HG03139 (cell line): Measurements from ENCODE around the gene ADAMTS14.
"Not testable (repeated sequence)": the region's sequence is repeated elsewhere in the genome, so short reads cannot be mapped to it uniquely, and the experiment has no call there.

Source experiments
- ATAC-seq: cut with Tn5 transposase; IDR thresholded peaks from one replicate; pipeline ENCODE4 v1.9.1; 2021; ENCODE audit not compliant: unreplicated experiment

ADAMTS14 gene, protein sequence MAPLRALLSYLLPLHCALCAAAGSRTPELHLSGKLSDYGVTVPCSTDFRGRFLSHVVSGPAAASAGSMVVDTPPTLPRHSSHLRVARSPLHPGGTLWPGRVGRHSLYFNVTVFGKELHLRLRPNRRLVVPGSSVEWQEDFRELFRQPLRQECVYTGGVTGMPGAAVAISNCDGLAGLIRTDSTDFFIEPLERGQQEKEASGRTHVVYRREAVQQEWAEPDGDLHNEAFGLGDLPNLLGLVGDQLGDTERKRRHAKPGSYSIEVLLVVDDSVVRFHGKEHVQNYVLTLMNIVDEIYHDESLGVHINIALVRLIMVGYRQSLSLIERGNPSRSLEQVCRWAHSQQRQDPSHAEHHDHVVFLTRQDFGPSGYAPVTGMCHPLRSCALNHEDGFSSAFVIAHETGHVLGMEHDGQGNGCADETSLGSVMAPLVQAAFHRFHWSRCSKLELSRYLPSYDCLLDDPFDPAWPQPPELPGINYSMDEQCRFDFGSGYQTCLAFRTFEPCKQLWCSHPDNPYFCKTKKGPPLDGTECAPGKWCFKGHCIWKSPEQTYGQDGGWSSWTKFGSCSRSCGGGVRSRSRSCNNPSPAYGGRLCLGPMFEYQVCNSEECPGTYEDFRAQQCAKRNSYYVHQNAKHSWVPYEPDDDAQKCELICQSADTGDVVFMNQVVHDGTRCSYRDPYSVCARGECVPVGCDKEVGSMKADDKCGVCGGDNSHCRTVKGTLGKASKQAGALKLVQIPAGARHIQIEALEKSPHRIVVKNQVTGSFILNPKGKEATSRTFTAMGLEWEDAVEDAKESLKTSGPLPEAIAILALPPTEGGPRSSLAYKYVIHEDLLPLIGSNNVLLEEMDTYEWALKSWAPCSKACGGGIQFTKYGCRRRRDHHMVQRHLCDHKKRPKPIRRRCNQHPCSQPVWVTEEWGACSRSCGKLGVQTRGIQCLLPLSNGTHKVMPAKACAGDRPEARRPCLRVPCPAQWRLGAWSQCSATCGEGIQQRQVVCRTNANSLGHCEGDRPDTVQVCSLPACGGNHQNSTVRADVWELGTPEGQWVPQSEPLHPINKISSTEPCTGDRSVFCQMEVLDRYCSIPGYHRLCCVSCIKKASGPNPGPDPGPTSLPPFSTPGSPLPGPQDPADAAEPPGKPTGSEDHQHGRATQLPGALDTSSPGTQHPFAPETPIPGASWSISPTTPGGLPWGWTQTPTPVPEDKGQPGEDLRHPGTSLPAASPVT

DNA sequence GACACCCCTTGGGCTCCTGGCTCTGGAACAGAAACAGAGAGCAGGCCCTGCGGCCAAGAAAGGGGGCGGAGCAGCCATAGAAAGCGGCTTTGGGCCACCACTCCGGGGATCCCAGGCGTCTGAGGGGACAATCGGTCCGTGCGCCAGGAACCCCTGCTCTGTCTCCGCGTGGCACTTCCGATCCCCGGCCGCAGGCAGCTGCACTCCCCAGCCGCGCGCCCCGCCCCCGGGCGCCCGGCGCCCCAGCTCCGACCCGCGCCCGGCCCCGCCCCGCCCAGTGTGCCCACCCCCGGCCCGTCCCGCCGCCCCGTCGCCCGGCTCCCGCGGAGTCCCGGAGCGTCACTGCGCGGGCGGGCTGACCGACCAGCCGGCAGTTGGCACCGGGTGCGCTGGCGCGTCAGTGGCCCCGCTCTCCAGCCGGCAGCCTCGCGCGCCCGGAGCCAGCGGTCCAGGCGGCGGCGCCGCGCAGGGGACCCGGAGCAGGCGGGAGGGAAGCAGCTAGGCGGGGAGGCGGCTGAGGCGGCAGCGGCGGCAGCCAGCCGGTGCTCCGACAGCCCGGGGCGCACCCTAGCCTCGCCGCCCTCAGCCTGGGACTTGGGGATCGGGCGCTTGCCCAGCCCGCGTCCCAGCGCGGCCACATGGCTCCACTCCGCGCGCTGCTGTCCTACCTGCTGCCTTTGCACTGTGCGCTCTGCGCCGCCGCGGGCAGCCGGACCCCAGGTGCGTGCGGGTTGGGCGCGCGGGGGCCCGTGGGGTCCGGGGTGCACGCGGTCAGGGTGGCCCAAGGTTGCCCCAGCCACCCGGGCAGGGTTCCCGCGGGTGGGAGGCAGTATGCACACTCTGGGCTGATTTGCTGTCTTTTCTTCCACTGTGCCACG is at the start of gene ADAMTS14:
ADAMTS14 (plus strand) TSS at position 342 of the 878 bp plus-strand sequence; CDS start at position 639, 297 bp downstream.
- ATAC-seq = no peak

DNA sequence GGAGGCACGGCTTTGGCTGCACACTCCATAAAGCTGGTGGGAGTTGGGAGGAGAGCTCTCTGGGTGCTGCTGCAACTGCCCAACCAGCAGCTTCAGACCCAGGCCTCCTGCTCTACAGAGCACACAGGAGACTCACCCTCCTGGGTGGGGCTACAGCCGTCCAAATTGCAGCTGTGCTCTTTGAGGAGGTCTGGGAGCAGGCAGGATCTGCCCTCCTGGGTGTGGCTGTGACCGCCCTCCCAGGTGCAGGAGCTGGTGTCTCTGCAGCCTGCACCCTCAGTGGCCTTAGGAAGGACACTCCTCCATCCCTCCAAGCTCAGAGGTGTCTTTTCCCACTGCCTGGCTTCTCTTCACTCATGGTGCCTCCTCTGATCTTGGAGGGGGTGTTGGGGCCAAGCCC is 49.8 kb upstream of the ADAMTS14 start:
- ATAC-seq = no peak

DNA sequence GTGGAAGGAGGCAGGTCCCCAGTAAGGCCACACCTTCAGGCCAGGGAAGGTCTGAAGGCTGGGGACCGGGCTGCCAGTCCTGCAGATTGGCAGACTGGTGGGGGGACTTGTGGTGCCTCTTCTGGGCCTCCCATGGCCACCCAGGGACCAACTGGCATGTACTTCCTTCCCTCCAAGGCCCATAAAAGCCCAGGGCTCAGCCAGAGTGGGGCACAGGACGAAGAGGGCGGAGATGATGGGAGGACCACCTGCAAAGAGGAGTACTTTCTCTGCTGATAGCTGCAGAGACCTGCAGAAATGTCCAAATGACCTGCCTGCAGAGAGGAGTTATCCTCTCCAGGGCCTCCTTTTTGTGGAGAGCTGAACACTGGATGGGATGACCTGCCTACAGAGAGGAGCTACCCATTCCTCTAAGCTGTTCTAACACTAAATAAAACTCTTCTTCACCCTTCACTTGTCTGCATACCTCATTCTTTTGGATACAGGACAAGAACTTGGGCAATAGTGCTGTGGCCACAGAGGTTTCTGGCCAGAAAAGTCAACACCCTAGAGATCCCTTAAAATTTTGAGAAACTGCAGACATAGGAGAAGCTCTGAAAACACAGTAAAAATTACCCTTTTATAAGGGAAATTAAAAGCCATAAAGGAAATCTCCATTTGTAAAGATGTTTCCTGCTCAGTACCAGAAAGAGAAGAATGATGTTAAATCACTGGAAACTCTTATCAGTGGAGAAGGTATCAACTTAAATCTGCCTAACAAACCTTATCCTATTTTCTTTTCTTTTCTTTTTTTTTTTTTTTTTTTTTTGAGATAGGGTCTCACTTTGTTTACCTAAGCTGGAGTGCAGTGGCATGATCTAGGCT is 49.1 kb upstream of the ADAMTS14 start:
- no peak for ATAC-seq

DNA sequence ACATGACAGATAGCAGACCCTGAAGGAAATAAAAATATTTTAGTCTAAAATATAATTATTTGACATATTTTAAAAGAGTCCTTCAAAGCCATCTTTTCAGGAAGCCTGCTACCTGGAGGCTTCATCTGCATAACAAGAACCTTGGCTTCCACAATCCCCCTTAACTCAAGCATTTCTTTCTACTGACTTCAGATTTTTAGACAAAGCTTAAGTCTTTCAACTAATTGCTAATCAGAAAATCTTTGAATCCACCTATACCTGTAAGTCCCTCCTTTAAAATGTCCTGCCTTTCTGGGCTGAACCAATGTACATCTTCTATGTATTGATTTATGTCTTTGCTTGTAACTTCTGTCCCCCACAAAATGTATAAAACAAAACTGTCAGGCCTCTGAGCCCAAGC is 46.2 kb upstream of the ADAMTS14 start:
- ATAC-seq = no peak

DNA sequence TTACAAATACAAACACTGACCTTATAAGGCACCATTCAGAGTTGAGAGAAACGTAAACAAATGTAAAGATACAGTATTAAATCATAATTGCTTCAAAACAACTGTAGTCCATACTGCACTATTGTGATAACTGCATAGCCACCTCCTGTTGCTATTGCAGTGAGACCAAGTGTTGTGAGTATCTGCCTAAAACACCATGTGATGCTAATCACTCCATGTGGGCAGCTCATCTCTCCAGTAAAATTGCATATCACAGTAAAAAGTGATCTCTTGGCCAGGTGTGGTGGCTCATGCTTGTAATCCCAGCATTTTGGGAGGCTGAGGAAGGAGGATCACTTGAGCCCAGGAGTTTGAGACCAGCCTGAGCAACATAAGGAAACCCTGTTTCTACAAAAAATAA is 43.0 kb upstream of the ADAMTS14 start:
- ATAC-seq = no peak

DNA sequence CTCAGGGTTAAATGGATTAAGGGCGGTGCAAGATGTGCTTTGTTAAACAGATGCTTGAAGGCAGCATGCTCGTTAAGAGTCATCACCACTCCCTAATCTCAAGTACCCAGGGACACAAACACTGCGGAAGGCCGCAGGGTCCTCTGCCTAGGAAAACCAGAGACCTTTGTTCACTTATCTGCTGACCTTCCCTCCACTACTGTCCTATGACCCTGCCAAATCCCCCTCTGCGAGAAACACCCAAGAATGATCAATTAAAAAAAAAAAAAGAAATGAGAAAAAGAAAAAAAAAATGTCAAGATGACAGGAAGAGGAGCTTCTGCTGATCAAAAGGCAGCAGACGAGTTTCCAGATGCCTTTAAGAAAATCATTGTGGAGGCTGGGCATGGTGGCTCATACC is 40.6 kb upstream of the ADAMTS14 start:
- ATAC-seq = not testable (repeated sequence)

DNA sequence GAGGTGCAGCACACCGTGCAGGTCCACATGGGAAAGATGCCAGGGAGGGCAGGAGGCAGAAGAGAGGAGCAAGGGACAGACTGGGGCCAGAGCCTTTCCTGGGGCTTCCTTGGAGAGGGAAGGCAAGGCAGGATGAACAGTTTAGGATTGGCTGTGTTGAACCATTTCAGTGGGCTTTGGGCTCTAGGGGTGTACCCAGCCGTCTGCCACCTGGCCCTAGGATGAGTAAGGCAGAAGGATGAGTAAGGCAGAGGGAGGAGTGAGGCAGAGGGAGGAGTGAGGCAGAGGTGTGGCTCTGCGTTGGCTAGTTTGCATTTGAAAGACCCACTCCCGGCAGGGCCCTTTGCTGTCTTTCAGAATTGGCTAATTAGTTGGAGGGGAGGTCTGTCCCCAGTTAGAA is 38.3 kb upstream of the ADAMTS14 start:
- no peak for ATAC-seq

DNA sequence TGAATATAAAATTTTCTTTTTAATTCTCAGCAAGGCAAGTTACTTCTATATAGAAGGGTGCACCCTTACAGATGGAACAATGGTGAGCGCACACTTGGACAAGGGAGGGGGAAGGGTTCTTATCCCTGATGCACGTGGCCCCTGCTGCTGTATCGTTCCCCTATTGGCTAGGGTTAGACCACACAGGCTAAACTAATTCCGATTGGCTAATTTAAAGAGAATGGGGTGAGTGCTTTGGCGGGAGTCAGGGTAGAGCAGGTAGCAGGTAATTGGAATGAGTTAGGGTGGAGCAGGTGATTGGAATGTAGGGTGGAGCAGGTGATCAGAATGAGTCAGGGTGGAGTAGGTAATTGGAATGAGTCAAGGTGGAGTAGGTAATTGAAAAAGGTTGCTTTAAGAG is 37.8 kb upstream of the ADAMTS14 start:
- ATAC-seq = not testable (repeated sequence)

DNA sequence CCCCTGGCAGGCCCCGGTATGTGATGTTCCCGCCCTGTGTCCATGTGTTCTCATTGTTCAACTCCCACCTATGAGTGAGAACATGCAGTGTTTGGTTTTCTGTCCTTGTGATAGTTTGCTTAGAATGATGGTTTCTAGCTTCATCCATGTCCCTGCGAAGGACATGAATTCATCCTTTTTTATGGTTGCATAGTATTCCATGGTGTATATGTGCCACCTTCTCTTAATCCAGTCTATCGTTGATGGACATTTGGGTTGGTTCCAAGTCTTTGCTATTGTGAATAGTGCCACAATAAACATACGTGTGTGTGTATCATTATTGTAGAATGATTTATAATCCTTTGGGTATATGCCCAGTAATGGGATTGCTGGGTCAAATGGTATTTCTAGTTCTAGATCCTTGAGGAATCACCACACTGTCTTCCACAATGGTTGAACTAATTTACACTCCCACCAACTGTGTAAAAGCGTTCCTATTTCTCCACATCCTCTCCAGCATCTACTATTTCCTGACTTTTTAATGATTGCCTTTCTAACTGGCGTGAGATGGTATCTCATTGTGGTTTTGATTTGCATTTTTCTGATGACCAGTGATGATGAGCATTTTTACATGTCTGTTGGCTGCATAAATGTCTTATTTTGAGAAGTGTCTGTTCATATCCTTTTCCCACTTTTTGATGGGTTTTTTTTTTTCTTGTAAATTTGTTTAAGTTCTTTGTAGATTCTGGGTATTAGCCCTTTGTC is 32.5 kb upstream of the ADAMTS14 start:
- ATAC-seq = not testable (repeated sequence)

DNA sequence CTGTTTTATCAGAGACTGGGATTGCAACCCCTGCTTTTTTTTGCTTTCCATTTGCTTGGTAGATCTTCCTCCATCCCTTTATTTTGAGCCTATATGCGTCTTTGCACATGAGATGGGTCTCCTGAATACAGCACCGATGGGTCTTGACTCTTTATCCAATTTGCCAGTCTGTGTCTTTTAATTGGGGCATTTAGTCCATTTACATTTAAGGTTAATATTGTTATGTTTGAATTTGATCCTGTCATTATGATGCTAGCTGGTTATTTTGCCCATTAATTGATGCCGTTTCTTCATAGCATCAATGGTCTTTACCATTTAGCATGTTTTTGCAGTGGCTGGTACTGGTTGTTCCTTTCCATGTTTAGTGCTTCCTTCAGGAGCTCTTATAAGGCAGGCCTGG is 29.0 kb upstream of the ADAMTS14 start:
- ATAC-seq = not testable (repeated sequence)

DNA sequence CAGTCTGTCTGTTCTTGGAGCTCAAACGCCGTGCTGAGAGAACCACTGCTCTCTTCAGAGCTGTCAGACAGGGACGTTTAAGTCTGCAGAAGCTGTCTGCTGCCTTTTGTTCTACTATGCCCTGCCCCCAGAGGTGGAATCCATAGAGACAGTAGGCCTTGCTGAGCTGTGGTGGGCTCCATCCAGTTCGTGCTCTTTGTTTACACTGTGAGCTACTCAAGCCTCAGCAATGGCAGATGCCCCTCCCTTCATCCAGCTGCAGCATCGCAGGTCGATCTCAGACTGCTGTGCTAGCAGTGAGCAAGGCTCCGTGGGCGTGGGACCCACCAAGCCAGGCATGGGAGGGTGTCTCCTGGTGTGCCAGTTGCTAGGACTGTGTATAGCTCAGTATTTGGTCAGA is 27.3 kb upstream of the ADAMTS14 start:
- not testable (repeated sequence) for ATAC-seq

DNA sequence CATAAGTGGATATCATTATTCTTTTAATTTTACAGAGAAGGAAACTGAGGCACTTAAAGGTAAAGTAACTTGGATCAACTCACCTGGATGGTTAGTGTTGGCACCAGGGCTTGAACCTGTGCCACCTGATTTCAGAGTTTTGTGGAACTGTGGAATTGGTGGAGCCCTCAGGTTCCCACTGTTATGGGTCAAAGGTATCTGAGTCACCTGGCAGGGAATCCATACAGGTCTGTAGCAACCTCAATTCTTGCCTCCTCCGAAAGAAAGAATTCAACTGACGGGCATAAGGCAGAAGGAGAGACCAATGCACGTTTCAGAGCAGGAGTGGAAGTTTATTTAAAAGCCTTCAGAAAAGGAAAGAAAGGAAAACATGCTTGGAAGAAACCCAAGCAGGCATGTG is 25.2 kb upstream of the ADAMTS14 start:
- ATAC-seq = no peak

DNA sequence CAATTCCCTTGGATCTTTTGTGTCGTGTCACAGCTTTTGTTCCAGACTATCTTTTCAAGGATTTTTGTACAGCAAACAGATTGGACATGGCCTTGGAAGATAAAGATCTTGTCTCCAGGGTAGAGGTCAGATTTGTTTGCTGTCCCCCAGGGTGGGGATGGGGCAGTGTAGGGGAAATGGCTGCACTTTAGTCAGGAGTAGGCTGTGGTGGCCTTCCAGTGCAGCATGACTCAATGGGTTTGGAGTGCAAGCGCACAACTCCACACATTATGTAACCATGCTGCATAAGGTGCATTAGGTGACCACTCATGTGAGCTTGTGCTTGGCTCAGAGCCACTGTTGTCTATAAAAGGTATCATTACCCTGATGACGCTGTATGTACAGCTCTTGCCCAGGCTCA is 23.9 kb upstream of the ADAMTS14 start:
- no peak for ATAC-seq

DNA sequence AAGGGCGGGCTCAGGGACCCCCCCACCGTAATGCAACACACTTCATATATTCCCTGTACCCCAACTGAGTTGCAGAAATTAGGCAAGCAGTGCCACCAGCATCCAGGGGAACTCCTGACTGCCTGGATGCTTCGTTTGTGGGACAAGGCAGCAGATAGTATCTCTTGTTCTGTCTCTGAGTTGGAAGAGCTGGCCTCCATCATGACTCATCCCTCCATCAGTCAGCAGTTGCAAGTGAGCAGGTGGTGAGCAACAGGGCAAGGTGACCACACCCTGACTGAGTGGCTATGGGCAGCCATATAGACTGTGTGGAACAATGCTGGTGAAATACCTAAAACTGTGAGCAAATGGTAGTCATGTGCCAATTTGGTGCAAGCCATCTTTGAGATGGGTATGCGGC is 22.8 kb upstream of the ADAMTS14 start:
- no peak for ATAC-seq

DNA sequence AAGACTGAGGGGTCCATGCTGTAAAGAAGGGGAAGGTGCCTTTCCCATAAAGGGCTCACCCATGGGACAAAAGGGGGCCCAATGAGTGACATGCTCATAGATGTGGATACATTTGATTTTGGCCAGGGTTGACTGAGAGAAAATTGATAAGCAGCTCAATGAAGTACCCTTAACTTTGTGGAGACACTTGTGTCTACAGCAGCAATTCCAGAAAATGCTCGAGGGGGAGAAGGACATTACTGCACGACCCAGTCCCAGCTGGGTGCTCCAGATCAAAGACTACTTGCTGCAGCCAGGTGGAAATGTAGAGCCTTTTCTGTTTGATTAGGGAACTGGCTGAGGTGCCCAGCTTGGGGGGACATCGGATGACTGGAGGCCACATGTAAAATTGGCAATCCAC is 22.2 kb upstream of the ADAMTS14 start:
- ATAC-seq = no peak

DNA sequence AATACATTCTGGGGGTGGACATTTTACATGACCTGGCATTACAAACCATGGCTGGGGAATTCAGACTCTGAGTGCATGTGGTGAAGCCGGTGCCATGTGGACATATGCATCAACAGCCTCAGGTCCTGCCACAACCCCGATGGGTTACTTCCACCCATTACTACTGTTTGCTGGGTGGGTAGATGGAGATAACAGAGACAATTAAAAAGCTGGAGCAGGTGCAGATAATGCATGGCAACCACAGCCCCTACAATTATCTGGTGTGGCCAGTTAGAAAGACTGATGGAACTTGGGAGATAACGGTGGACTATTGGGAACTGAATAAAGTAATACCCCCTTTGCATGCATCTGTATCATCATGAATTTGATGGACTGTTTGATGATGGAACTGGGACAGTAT is 21.6 kb upstream of the ADAMTS14 start:
- no peak for ATAC-seq

DNA sequence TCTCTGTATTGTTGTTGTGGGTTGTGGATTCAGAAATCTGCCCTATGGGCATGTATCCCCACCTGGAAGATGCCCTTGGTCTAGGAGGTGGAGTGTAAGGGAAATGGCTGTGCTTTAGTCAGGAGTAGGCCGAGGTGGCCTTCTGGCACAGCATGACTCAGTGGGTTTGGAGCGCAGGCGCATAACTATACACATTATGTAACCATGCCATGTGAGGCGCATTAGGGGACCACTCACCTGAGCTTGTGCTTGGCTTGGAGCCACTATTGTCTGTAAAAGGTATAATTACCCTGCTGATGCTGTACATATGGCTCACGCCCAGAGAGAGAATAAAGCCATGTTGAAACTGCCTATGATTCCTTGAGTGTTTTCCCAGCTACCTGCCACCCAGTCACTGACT is 20.6 kb upstream of the ADAMTS14 start:
- ATAC-seq = no peak

DNA sequence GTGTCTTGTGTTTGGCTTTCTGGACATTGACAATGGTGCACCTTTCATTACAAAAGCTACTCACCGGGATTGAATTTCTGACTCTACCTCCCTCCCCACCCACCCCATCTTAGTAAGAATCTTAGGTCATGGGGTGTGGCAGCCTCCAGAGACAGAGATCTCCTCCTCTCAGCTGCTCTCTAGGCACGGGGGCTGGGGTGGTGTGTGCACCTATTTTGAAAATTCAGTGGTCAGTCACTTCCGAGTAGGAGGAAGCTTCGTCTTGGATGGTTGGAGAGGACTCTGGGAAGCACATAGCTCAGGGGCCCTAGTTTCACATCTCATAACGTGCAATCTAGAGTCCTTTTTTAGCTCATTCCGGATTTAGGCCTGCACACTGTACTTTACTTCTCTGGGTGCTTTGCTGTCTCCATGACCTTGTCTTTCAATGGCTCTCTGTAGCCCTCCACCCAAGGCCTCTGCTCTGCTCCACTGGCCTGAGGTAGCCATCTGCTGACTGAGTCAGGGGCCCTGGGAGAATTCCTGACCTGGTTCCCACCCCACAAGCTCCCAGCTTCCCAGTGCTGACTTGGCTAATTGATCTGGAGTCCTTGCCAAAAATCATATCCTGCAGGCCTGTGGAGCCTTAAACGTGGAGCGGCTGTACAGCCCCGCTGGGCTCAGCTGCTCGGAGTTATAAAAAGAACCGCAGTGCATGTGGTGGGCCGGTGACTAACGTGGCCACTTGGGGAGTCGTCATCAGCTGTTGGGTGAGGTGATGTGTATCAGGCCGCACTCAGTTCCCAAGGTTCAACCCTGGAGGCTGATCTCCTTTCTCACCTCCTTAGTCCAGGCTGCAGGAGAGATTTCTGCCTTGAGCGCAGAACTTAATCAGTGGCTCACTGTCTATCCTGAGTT is 19.3 kb upstream of the ADAMTS14 start:
- ATAC-seq = no peak
